ENCODE data around the gene PTPRA. TPM values are rescaled to one million over a fixed set of nuclear protein-coding genes. Genes with fewer than 3 reads are reported as not detected.

The PTPRA gene
- total RNA-seq, 1 experiment from 2014 or later: 47.2 TPM

GRCh38 chr20:2865630-2866029, 7.7 kb upstream of the PTPRA start:
- Mint-ChIP-seq H3K4me1 (no peaks in the 10 kb centered on the region), H3K27ac (no peak overlapping the region), H3K27me3 (ENCODE audit: low read depth) (peaks cover 3% of the 10 kb centered on the region; the same call in 1 of the 2 replicates), H3K9me3 (no peaks in the 10 kb centered on the region), H3K36me3 (no peaks in the 10 kb centered on the region), H3K4me3 (no peak overlapping the region)
- TF ChIP-seq TEAD4 (CRISPR knock-in tag; IDR thresholded peaks at IDR 0.05) (no peak), USF1 (CRISPR knock-in tag; IDR thresholded peaks at IDR 0.05) (no peak), FOXP4 (CRISPR knock-in tag; IDR thresholded peaks at IDR 0.05) (no peak), ERG (CRISPR knock-in tag; IDR thresholded peaks at IDR 0.05) (no peak), ZNF121 (CRISPR knock-in tag; IDR thresholded peaks at IDR 0.05) (no peak), EMX1 (CRISPR knock-in tag; IDR thresholded peaks at IDR 0.05) (no peak), CREB1 (CRISPR knock-in tag; IDR thresholded peaks at IDR 0.05) (no peak), ZNF423 (CRISPR knock-in tag; IDR thresholded peaks at IDR 0.05) (no peak), HMGA2 (CRISPR knock-in tag; IDR thresholded peaks at IDR 0.05) (no peak), FOXP1 (CRISPR knock-in tag; IDR thresholded peaks at IDR 0.05; ENCODE audit: borderline replicate concordance) (no peak), E2F1 (CRISPR knock-in tag; IDR thresholded peaks at IDR 0.05) (no peak), ZNF671 (CRISPR knock-in tag; IDR thresholded peaks at IDR 0.05) (no peak), E2F4 (CRISPR knock-in tag; IDR thresholded peaks at IDR 0.05; ENCODE audit: borderline replicate concordance, low read depth) (no peak), TEAD1 (CRISPR knock-in tag; IDR thresholded peaks at IDR 0.05) (no peak)
- ChIA-PET POLR2A (no interaction called here), CTCF (interaction anchor here (0.5 to 2.2 kb wide), 14 partner anchors 10 to 203 kb away, joined by 3 to 8 read pairs (median 3); partner anchors contain the start of genes CPXM1 and TMEM239)
- ATAC-seq: peak; percentile 78
- peak; percentile 42 for DNase-seq (ENCODE audit: low spot score)

GRCh38 chr20:2866236-2866635, 7.0 kb upstream of the PTPRA start:
- H3K27ac Mint-ChIP-seq: no peak overlapping the region
- H3K4me3 Mint-ChIP-seq: no peak overlapping the region
- no peak for DNase-seq (ENCODE audit: low spot score)
- H3K36me3 Mint-ChIP-seq: no peaks in the 10 kb centered on the region
- peaks cover 9% of the 10 kb centered on the region for H3K27me3 Mint-ChIP-seq (ENCODE audit: low read depth)
- ChIA-PET POLR2A (interaction anchor here (0.5 kb wide), 1 partner anchor 397 kb away, joined by 3 read pairs; no protein-coding TSS in a partner anchor), CTCF (interaction anchor here (0.9 to 2.2 kb wide), 7 partner anchors 10 to 203 kb away, joined by 3 to 8 read pairs (median 4); no protein-coding TSS in a partner anchor)
- H3K9me3 Mint-ChIP-seq: no peaks in the 10 kb centered on the region
- no peak for ATAC-seq
- peaks cover 4% of the 10 kb centered on the region; the same call in 1 of the 2 replicates for H3K4me1 Mint-ChIP-seq
- no peak for TF ChIP-seq ATF6 (CRISPR knock-in tag; IDR thresholded peaks at IDR 0.05)
- no peak for TF ChIP-seq TEAD1 (CRISPR knock-in tag; IDR thresholded peaks at IDR 0.05)
- no peak for TF ChIP-seq E2F1 (CRISPR knock-in tag; IDR thresholded peaks at IDR 0.05)
- TF ChIP-seq GRHL2 (CRISPR knock-in tag; IDR thresholded peaks at IDR 0.05; ENCODE audit: insufficient replicate concordance, severe bottlenecking): no peak
- no peak for TF ChIP-seq IRF2 (CRISPR knock-in tag; IDR thresholded peaks at IDR 0.05; ENCODE audit: borderline replicate concordance, low read depth)
- TF ChIP-seq SMAD4 (CRISPR knock-in tag; IDR thresholded peaks at IDR 0.05): no peak
- no peak for TF ChIP-seq ZNF121 (CRISPR knock-in tag; IDR thresholded peaks at IDR 0.05)
- TF ChIP-seq USF2 (CRISPR knock-in tag; IDR thresholded peaks at IDR 0.05): no peak
- no peak for TF ChIP-seq ZNF219 (CRISPR knock-in tag; IDR thresholded peaks at IDR 0.05; ENCODE audit: borderline replicate concordance)
- TF ChIP-seq ZBTB21 (CRISPR knock-in tag; IDR thresholded peaks at IDR 0.05; ENCODE audit: borderline replicate concordance): no peak
- no peak for TF ChIP-seq ATF3 (CRISPR knock-in tag; conservative IDR thresholded peaks at IDR 0.05)

Data from WTC11 (cell line).